ENCODE measurements around the gene KRTAP13-3.

DNA sequence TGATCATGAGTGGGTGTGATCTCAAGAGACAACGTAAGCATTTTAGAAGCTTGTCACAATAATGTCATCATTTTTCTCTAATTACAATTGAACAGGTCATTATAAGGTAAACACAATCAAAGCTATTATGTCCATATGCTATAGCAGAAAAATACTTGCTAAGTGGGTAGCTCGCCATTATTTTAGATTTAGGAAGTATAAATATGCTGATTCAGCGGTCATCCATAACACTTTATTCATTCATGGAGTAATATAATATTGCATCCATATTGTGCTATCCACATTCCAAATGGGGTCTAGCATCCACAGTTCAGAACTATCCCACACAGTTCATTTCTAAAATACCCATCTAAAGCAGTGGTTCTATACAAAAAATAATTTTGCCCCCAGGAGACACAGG lies 22.8 kb upstream of the KRTAP13-3 start:
- TF ChIP-seq, protein P1, sequence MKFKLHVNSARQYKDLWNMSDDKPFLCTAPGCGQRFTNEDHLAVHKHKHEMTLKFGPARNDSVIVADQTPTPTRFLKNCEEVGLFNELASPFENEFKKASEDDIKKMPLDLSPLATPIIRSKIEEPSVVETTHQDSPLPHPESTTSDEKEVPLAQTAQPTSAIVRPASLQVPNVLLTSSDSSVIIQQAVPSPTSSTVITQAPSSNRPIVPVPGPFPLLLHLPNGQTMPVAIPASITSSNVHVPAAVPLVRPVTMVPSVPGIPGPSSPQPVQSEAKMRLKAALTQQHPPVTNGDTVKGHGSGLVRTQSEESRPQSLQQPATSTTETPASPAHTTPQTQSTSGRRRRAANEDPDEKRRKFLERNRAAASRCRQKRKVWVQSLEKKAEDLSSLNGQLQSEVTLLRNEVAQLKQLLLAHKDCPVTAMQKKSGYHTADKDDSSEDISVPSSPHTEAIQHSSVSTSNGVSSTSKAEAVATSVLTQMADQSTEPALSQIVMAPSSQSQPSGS (IDR thresholded peaks at IDR 0.05; ENCODE audit: low read length): no peak
- TF ChIP-seq EP300 (IDR thresholded peaks at IDR 0.05; ENCODE audit: borderline replicate concordance in 1 of 2, control insufficient read depth in 1 of 2, low read depth in 2 of 2, low read length in 2 of 2): no peak
- no peak for TF ChIP-seq MXI1 (IDR thresholded peaks at IDR 0.05; ENCODE audit: low read depth, low read length)
- TF ChIP-seq, protein P2, sequence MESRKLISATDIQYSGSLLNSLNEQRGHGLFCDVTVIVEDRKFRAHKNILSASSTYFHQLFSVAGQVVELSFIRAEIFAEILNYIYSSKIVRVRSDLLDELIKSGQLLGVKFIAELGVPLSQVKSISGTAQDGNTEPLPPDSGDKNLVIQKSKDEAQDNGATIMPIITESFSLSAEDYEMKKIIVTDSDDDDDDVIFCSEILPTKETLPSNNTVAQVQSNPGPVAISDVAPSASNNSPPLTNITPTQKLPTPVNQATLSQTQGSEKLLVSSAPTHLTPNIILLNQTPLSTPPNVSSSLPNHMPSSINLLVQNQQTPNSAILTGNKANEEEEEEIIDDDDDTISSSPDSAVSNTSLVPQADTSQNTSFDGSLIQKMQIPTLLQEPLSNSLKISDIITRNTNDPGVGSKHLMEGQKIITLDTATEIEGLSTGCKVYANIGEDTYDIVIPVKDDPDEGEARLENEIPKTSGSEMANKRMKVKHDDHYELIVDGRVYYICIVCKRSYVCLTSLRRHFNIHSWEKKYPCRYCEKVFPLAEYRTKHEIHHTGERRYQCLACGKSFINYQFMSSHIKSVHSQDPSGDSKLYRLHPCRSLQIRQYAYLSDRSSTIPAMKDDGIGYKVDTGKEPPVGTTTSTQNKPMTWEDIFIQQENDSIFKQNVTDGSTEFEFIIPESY (IDR thresholded peaks at IDR 0.05): no peak
- TF ChIP-seq NR2F1 (conservative IDR thresholded peaks at IDR 0.05): no peak
- TF ChIP-seq, protein P3, sequence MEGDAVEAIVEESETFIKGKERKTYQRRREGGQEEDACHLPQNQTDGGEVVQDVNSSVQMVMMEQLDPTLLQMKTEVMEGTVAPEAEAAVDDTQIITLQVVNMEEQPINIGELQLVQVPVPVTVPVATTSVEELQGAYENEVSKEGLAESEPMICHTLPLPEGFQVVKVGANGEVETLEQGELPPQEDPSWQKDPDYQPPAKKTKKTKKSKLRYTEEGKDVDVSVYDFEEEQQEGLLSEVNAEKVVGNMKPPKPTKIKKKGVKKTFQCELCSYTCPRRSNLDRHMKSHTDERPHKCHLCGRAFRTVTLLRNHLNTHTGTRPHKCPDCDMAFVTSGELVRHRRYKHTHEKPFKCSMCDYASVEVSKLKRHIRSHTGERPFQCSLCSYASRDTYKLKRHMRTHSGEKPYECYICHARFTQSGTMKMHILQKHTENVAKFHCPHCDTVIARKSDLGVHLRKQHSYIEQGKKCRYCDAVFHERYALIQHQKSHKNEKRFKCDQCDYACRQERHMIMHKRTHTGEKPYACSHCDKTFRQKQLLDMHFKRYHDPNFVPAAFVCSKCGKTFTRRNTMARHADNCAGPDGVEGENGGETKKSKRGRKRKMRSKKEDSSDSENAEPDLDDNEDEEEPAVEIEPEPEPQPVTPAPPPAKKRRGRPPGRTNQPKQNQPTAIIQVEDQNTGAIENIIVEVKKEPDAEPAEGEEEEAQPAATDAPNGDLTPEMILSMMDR (IDR thresholded peaks at IDR 0.05 in 2 of 3, conservative IDR thresholded peaks at IDR 0.05 in 1 of 3; ENCODE audit: control insufficient read depth in 2 of 3, extremely low read depth in 1 of 3, insufficient read depth in 1 of 3, low read depth in 3 of 3, low read length in 3 of 3): no peak
- TF ChIP-seq NR2C2 (IDR thresholded peaks at IDR 0.05; ENCODE audit: borderline replicate concordance, control insufficient read depth, insufficient read length, low read depth): no peak
- TF ChIP-seq POLR2AphosphoS5 (IDR thresholded peaks at IDR 0.05; ENCODE audit: low read length): no peak
- no peak for TF ChIP-seq HCFC1 (IDR thresholded peaks at IDR 0.05; ENCODE audit: low read length)
